Mesodermal cell (in vitro differentiated cells): Measurements from ENCODE around the gene UBASH3B.
"Not testable (repeated sequence)": the region's sequence is repeated elsewhere in the genome, so short reads cannot be mapped to it uniquely, and the experiment has no call there.

ENCODE experiments used
- H3K27ac ChIP-seq: 2 replicates; pipeline ENCODE4 v1.7.0; 2013; ENCODE audit warnings: mild to moderate bottlenecking, low read depth, low read length, moderate library complexity; ENCODE audit not compliant: severe bottlenecking
- H3K36me3 ChIP-seq: 2 replicates; pipeline ENCODE4 v1.7.1; 2013; ENCODE audit warnings: mild to moderate bottlenecking, low read length, moderate library complexity; ENCODE audit not compliant: control insufficient read depth, insufficient read depth
- H3K4me1 ChIP-seq: one replicate; pipeline ENCODE4 v1.7.1; 2013; ENCODE audit warnings: mild to moderate bottlenecking, low read length; ENCODE audit not compliant: insufficient read depth, control insufficient read depth, poor library complexity, severe bottlenecking
- H3K4me3 ChIP-seq: 2 replicates; pipeline ENCODE4 v1.7.0; 2013; ENCODE audit warnings: low read length, control low read depth, mild to moderate bottlenecking; ENCODE audit not compliant: insufficient read depth, poor library complexity, severe bottlenecking; ENCODE audit errors: extremely low read depth
- H3K9me3 ChIP-seq: 2 replicates; pipeline ENCODE4 v1.7.1; 2013; ENCODE audit warnings: mild to moderate bottlenecking, low read length, moderate library complexity; ENCODE audit not compliant: control insufficient read depth
- WGBS, 2 experiments: methylation state at CpG; one replicate each; pipeline ENCODE4 v1.1.5; 2013; ENCODE audit warnings: missing lambda C conversion rate in 2 of 2; ENCODE audit not compliant: insufficient coverage in 2 of 2; 5-methylcytosine and 5-hydroxymethylcytosine counted together

Gene UBASH3B

GRCh38 chr11:122813894-122814270, 158.4 kb downstream of the UBASH3B start:
- peaks cover 23% of the 10 kb centered on the region for H3K36me3 ChIP-seq
- no peaks in the 10 kb centered on the region for H3K4me1 ChIP-seq
- H3K4me3 ChIP-seq, result no peak overlapping the region
- WGBS, 2 experiments, result no CpG with 5 or more reads among the region's 1 CpG
- H3K9me3 ChIP-seq, result peaks cover 2% of the 10 kb centered on the region
- no peak overlapping the region for H3K27ac ChIP-seq

- Histone ChIP-seq H3K4me1 (no peaks in the 10 kb centered on the region), H3K36me3 (peaks cover 22% of the 10 kb centered on the region), H3K4me3 (no peak overlapping the region), H3K27ac (no peak overlapping the region), H3K9me3 (peaks cover 7% of the 10 kb centered on the region)
- WGBS, 2 experiments, result 50 to 100% methylated on average over 1 of the region's 1 CpG
These were observed 158.9 kb downstream of the UBASH3B start for GRCh38 chr11:122814401-122814800.

GRCh38 chr11:122815900-122816299, 160.4 kb downstream of the UBASH3B start:
- H3K4me1 ChIP-seq, result no peaks in the 10 kb centered on the region
- WGBS, 2 experiments, result 93 to 100% methylated on average over 3 of the region's 5 CpGs
- no peak overlapping the region for H3K27ac ChIP-seq
- H3K9me3 ChIP-seq, result peaks cover 20% of the 10 kb centered on the region
- H3K36me3 ChIP-seq, result peaks cover 7% of the 10 kb centered on the region
- H3K4me3 ChIP-seq, result no peak overlapping the region

GRCh38 chr11:122816761-122817520, 161.4 kb downstream of the UBASH3B start:
- WGBS, 2 experiments, result 95 to 98% methylated on average over 4 to 6 of the region's 8 CpGs
- Histone ChIP-seq H3K36me3 (peaks cover under 1% of the 10 kb centered on the region), H3K4me3 (no peak overlapping the region), H3K9me3 (peaks cover 30% of the 10 kb centered on the region), H3K27ac (no peak overlapping the region), H3K4me1 (no peaks in the 10 kb centered on the region)

- H3K36me3 ChIP-seq, result no peaks in the 10 kb centered on the region
- H3K27ac ChIP-seq, result no peak overlapping the region
- no peak overlapping the region for H3K4me3 ChIP-seq
- WGBS, 2 experiments, result no CpG with 5 or more reads among the region's 2 CpGs
- peaks cover 45% of the 10 kb centered on the region for H3K9me3 ChIP-seq
- H3K4me1 ChIP-seq, result no peaks in the 10 kb centered on the region
These were observed 164.6 kb downstream of the UBASH3B start for GRCh38 chr11:122820158-122820557.

GRCh38 chr11:122821169-122821568, 165.6 kb downstream of the UBASH3B start:
- Histone ChIP-seq H3K4me1 (no peaks in the 10 kb centered on the region), H3K4me3 (no peak overlapping the region), H3K27ac (no peak overlapping the region), H3K9me3 (peaks cover 45% of the 10 kb centered on the region), H3K36me3 (no peaks in the 10 kb centered on the region)

- Histone ChIP-seq H3K4me3 (no peak overlapping the region), H3K9me3 (peaks cover 45% of the 10 kb centered on the region), H3K36me3 (no peaks in the 10 kb centered on the region), H3K27ac (no peak overlapping the region), H3K4me1 (no peaks in the 10 kb centered on the region)
- 75 to 100% methylated on average over 1 of the region's 1 CpG for WGBS, 2 experiments
These were observed 166.7 kb downstream of the UBASH3B start for GRCh38 chr11:122822241-122822640.

- Histone ChIP-seq H3K4me3 (no peak overlapping the region), H3K4me1 (no peaks in the 10 kb centered on the region), H3K27ac (no peak overlapping the region), H3K36me3 (no peaks in the 10 kb centered on the region), H3K9me3 (peaks cover 45% of the 10 kb centered on the region)
- WGBS, 2 experiments, result 92 to 100% methylated on average over 3 of the region's 4 CpGs
These were observed 168.0 kb downstream of the UBASH3B start for GRCh38 chr11:122823564-122823963.

- H3K27ac ChIP-seq, H3K4me3 ChIP-seq: not testable (repeated sequence)
These were observed 173.8 kb downstream of the UBASH3B start for GRCh38 chr11:122829371-122829770.

GRCh38 chr11:122832297-122832696, 176.8 kb downstream of the UBASH3B start:
- H3K36me3 ChIP-seq, H3K9me3 ChIP-seq, H3K27ac ChIP-seq, H3K4me1 ChIP-seq, H3K4me3 ChIP-seq: not testable (repeated sequence)
- 0 to 50% methylated on average over 1 of the region's 4 CpGs for WGBS, 2 experiments

More at GRCh38 chr11:122829371-122829770, 173.8 kb downstream of the UBASH3B start:
- not testable (repeated sequence) for H3K9me3 ChIP-seq, H3K36me3 ChIP-seq, H3K4me1 ChIP-seq
- 90 to 100% methylated on average over 3 of the region's 6 CpGs for WGBS, 2 experiments

GRCh38 chr11:122832721-122833470, 177.4 kb downstream of the UBASH3B start:
- H3K4me1 ChIP-seq, result no peaks in the 10 kb centered on the region
- H3K36me3 ChIP-seq, result no peaks in the 10 kb centered on the region
- 43 to 57% methylated on average over 4 to 6 of the region's 6 CpGs for WGBS, 2 experiments
- no peaks in the 10 kb centered on the region for H3K9me3 ChIP-seq
- H3K27ac ChIP-seq, result no peak overlapping the region
- no peak overlapping the region for H3K4me3 ChIP-seq
